Middle frontal gyrus (tissue), 1 donor: Measurements from ENCODE around the gene TSSK2.
A peak's percentile ranks its signal among the peaks of the same experiment; 100 is the strongest.

Experiments used
- DNase-seq: peaks from one replicate; pipeline ENCODE4 v3.0.0-alpha.2; 2015; ENCODE audit warnings: low spot score; ENCODE audit errors: extremely low spot score

TSSK2 gene

GRCh38 chr22:19169002-19169946 is 38.2 kb downstream of the TSSK2 start:
- no peak for DNase-seq

- no peak for DNase-seq
Measured at GRCh38 chr22:19169947-19170318, 38.8 kb downstream of the TSSK2 start.

DNA sequence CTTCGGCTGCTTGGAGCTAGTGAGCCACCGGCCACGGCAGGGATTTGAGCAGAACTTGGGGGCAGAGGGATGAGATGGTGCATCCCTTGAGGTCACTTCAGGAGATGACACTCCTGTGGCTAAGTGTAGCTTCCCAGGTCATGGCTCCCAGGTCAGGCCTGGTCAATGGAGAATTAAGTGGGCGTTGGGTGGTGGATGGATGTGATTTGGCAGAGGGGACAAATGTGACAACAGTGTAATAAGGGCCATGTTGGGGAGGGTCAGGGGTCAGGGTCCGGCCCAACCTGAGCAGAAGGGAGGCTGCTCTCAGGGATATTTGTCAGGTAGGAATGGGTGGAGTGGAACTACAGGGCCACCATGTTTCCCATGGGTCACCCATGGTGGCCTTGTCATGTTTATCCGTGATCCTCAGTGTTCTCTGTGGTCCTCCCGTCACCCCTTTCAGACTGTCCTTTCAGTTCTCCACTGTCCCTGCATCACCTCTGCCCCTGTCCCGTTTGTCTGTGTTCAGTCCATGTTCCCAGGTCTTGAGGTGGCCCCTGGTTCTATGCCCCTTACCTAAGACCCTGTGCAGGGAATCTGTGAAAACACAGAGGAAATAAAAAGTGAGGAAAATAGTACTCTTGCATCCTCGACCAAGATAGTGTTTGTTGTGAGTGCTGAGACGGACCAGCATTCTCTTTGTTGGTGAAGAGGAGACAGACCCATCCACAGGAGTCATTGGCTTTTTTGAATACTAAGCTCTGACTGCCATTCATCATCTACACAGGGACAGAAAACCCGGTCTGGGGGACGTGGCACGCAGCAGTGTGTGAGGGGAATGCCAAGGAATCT is 41.3 kb downstream of the TSSK2 start:
- no peak for DNase-seq

GRCh38 chr22:19173047-19174035 is 42.2 kb downstream of the TSSK2 start:
- DNase-seq: no peak

DNA sequence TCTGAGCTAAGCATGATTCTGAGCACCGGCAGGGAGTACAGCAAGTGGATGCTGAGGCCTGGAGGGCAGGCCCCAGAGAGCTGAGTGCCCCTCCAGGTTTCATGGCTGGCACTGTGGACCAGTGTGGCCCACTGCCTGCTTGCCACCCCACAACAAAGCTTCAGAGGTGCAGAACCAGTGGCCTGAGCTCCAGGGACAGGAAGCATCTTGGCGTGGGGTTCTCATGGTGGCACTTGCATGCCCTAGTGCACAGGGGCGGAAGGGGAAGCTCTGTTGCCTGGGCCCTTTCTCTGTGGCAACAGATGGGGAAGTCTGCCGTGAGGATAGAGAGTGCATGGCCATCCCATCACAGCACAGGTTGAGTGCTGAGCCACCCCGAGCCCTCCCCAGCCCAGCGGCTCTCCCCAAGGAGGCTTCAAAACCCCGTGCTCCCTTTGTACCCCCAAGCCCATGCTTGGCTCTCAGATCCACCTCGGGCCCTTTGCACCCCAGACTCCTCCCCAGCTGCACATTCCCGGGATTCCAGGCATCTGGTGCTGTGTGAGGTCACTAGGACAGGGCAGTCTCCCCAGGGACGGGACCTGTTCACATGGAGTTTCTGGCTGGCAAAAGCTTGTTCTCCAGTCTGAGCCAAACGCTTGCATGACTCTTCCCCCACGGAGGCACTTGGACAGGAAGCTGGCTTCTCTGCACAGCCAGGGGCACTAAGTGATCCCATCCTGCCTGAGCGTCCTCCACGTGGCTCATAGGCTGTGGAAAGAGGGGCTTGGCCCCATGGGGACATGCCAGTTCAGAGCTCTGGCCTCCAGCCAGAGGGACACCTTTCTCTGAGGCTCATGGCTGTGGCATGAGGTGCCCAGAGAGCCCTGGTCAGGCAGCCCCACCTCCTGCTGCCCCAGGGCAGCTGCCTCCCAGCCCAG is 43.3 kb downstream of the TSSK2 start:
- no peak for DNase-seq

DNA sequence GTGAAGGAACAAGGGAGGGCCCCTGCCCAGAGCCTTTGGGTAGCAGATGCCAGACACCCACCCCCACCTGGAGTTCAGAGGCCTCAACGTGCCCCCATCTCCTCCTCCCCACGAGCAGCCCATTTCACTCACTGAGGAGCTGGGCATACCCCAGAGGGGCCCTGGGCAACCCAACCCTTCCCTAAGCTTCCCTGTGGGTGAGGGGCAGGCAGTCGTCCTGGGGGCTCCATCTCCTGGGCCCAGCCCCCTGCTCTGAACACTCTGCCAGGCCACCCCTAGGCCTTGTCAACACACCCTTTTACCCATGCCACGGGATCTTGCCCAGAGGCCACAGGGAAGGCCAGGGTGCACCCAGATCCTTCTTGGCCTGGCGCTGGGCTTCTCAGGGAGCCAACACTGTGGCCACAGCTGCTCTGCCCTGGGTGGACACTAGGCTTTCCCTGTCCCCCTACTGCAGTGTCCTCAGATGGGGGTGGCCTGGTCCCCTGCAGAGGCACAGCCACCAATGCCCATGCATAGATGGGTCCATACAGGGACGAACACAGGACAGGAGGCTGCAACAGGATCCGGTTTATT is 44.0 kb downstream of the TSSK2 start:
- DNase-seq: no peak

GRCh38 chr22:19175602-19176174 is 44.6 kb downstream of the TSSK2 start:
- DNase-seq: no peak

GRCh38 chr22:19176175-19176643 is 45.1 kb downstream of the TSSK2 start:
- DNase-seq: no peak

- no peak for DNase-seq
Measured at GRCh38 chr22:19176732-19177131, 45.6 kb downstream of the TSSK2 start.

- DNase-seq: no peak
Measured at GRCh38 chr22:19177164-19178064, 46.3 kb downstream of the TSSK2 start.

DNA sequence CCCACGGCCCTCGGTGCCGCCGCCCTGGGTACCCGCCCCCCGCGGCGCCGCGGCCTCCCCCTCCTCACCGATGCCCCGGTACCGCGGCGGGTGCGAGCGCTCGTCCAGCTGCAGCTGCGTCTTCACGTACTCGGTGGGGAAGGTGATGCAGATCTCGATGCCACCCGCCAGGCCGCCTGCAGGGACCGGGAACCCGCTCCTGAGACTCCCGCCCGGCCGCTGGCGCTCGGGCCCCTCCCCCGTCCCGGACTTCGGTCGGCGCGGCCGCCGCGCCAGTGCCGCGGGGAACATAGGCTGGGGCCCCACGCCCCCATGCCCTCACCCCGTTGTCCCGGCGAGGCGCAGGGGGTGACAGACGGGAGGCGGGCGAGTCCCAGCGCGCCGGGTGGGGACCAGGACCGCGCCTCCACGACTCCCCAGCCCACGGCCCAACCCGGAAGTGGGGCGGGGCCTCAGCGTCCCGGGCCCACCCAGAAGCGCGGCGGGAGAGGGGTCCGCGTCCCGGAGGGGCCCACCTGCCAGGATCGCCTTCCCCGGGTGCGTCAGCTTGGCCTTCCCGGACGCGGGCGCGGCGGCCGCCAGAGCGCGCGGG is 47.1 kb downstream of the TSSK2 start:
- DNase-seq: no peak

- peak; percentile 91 for DNase-seq
Measured at GRCh38 chr22:19178657-19179496, 47.8 kb downstream of the TSSK2 start, which contains the start of gene SLC25A1. Gene SLC25A1, minus strand, starts transcription at chr22:19178736. Its CDS starts 63 bp downstream, at chr22:19178673.

DNA sequence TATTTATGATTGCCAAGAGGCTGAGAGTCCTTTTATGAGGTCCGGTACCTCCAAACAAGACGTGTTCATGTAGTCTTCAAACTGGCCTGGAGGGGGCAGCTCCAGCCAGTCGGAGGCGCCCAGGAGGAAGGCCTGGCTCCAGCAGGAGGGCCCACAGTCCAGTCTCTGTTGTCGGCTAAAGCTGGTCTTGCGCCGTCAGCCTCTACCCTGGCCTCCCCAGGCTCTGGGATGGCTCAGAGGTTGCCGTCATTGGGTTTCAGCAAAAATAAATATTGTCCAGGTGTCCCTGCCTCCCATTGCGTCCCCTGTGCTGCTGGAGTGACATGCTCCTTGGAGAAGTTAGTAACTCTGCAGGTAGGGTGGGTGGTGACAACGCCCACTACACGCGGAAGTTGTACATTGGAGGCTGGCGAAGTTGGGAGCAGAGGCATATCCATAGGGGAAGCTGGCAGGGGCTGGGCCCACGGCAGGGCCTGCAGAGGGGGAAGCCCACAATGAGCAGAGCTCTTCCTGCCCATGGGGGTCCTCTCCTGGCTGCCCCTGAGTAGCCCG is 48.5 kb downstream of the TSSK2 start:
- DNase-seq: peak; percentile 62

DNA sequence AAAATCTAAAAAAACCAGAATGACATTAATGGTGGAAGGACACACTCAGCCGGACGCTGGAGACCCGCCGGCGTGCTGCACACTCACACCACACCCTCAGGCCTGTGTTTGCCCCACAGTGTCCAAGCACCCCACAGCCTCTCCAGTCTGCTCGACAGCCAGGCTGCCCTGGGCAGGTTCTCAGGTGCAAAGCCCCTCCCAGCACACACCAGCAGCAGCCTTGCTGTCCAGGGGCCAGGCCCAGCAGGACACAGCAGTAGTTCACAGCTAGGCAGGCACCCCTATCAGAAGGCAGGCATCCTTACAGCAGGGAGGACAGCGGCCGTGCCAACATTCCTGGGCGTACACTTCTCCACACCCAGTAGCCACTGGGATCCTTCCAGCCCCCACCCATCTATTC is 49.1 kb downstream of the TSSK2 start:
- no peak for DNase-seq

DNA sequence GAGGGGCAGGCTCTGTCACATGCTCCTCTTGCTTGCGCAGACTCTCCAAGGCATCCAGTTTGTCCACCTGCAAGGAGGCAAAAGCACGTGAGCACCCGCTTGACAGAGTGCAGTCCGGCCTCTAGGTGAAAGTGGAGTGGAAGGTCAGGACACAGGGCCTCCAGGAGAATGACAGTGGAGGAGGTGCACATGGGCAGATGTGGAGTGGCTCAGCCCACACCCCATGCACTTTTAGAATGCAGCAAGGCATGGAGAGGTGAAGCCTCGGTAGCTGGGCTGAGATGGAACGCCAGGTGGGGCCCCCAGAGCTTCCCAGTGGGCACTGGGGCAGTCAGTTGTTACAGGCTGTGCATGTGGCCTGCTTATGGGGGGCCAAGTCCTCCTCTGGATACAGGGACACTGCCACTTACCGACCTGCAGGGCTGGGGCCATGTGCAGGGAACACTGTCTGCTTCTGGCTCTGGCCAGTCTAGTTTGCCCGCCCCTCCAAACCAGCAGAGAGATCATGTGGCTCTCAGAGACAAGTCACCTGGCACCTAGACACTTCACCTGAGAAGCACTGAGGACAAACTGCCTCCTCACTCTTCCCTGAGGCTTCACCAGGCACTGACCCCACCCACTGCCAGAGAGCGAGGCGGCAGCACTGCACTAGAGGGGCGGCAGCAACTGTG is 49.8 kb downstream of the TSSK2 start:
- no peak for DNase-seq
